PFSK-1 (cell line): ENCODE data around the gene FOXN4.

ENCODE experiments used
- POLR2AphosphoS5 ChIP-seq: IDR thresholded peaks from 2 replicates; pipeline ENCODE4 v1.6.1; 2012; ENCODE audit warnings: low read depth, mild to moderate bottlenecking, control low read depth, low read length, moderate library complexity
- REST ChIP-seq, 2 experiments: IDR thresholded peaks; 2 replicates each; pipeline versions ENCODE4 v1.6.1 to v1.8.0; 2011 to 2012; ENCODE audit warnings: low read depth in 2 of 2, low read length in 2 of 2, control low read depth in 1 of 2, inconsistent platforms in 1 of 2, mild to moderate bottlenecking in 1 of 2, moderate library complexity in 1 of 2; ENCODE audit not compliant: insufficient read depth in 1 of 2
- SIN3A ChIP-seq: IDR thresholded peaks from 2 replicates; pipeline ENCODE4 v1.6.1; 2012; ENCODE audit warnings: mild to moderate bottlenecking, low read length, moderate library complexity, borderline replicate concordance; ENCODE audit not compliant: insufficient read depth
- TAF1 ChIP-seq: IDR thresholded peaks from 2 replicates; pipeline ENCODE4 v1.6.1; 2012; ENCODE audit warnings: low read length, control low read depth, borderline replicate concordance; ENCODE audit not compliant: insufficient read depth

GRCh38 chr12:109291521-109292341 is 17.4 kb downstream of the FOXN4 start:
- TF ChIP-seq TAF1 (no peak), REST (IDR thresholded peaks at IDR 0.05; ENCODE audit: insufficient read depth in 1 of 2, low read depth in 2 of 2, low read length in 2 of 2) (no peak), POLR2AphosphoS5 (no peak), SIN3A (no peak)
